Upper lobe of left lung (tissue), 4 donors: ENCODE data around the gene TP73.

Experiments used
- POLR2A ChIP-seq, 4 donors: fragments of 450-650 bp; IDR thresholded peaks; one replicate each; pipeline ENCODE4 v1.5.1; 2016 to 2017; ENCODE audit warnings: antibody characterized with exemption in 4 of 4, mild to moderate bottlenecking in 2 of 4
- POLR2AphosphoS5 ChIP-seq, 2 donors: sonication (generic); formaldehyde crosslinking; IDR thresholded peaks; one replicate each; pipeline ENCODE4 v1.5.1; 2017; ENCODE audit warnings: antibody characterized with exemption in 2 of 2
- TF ChIP-seq, protein P1 (sequence below), 6 experiments: fragments of 450-650 bp in 4 of 6; fragments of 200-600 bp in 2 of 6; sonication (generic) in 2 of 6; IDR thresholded peaks; one replicate each; pipeline ENCODE4 v1.5.1; 2016 to 2019; ENCODE audit warnings: antibody characterized with exemption in 6 of 6

DNA sequence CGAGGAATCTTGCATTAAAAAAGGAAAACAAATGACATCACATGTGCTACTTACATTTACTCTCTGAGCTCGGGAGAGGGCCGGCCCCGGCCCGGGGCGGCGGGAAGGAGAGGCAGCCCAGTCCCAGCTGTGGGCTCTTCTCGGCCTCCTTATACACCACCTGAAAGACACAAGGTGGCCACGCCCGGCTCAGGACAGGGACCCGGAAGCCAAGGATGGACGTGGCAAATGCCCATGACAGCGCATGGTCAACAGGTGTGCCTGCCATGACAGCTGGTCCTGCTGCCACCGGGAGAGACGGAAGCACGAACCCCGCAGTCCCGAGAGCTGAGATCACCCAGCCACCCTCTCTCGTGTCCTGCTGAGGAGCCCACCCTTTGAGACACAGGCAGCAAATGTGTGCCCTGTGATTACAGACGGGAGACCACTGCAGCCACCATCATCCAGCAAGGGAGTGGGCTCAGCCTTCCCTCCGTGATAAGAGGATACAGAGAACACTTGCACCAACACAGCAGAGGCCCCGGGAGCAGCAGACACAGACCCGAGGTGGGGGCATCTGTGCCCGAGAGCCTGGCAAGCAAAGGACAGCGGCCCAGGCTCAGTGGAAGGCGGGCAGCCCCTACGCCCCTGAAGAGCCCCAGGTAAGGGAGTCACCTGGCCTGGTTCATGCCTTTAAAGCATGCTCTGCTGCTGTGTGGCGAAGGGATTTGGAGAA, 18.8 kb upstream of the TP73 start:
- TF ChIP-seq, protein P1, sequence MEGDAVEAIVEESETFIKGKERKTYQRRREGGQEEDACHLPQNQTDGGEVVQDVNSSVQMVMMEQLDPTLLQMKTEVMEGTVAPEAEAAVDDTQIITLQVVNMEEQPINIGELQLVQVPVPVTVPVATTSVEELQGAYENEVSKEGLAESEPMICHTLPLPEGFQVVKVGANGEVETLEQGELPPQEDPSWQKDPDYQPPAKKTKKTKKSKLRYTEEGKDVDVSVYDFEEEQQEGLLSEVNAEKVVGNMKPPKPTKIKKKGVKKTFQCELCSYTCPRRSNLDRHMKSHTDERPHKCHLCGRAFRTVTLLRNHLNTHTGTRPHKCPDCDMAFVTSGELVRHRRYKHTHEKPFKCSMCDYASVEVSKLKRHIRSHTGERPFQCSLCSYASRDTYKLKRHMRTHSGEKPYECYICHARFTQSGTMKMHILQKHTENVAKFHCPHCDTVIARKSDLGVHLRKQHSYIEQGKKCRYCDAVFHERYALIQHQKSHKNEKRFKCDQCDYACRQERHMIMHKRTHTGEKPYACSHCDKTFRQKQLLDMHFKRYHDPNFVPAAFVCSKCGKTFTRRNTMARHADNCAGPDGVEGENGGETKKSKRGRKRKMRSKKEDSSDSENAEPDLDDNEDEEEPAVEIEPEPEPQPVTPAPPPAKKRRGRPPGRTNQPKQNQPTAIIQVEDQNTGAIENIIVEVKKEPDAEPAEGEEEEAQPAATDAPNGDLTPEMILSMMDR (IDR thresholded peaks at IDR 0.05): no peak
- TF ChIP-seq POLR2A (IDR thresholded peaks at IDR 0.05) (no peak), POLR2AphosphoS5 (IDR thresholded peaks at IDR 0.05) (no peak)
